ENCODE measurements around the gene SPIRE1.
"Not testable (repeated sequence)": the region's sequence is repeated elsewhere in the genome, so short reads cannot be mapped to it uniquely, and the experiment has no call there.

SPIRE1 gene

GRCh38 chr18:12552879-12553242, 105.0 kb downstream of the SPIRE1 start:
- no peak for DNase-seq (ENCODE audit: low spot score)

- not testable (repeated sequence) for DNase-seq (ENCODE audit: low spot score)
Observed at GRCh38 chr18:12551943-12552878, 105.7 kb downstream of the SPIRE1 start.

GRCh38 chr18:12551466-12551865, 106.4 kb downstream of the SPIRE1 start:
- not testable (repeated sequence) for DNase-seq (ENCODE audit: low spot score)

GRCh38 chr18:12543697-12544096, 114.2 kb downstream of the SPIRE1 start:
- DNase-seq (ENCODE audit: low spot score) = peak; percentile 49

GRCh38 chr18:12540751-12541150, 117.2 kb downstream of the SPIRE1 start:
- DNase-seq (ENCODE audit: low spot score) = no peak

- not testable (repeated sequence) for DNase-seq (ENCODE audit: low spot score)
Observed at GRCh38 chr18:12539158-12539557, 118.7 kb downstream of the SPIRE1 start.

- DNase-seq (ENCODE audit: low spot score) = no peak
Observed at GRCh38 chr18:12534820-12535219, 123.1 kb downstream of the SPIRE1 start.

- no peak for DNase-seq (ENCODE audit: low spot score)
Observed at GRCh38 chr18:12532661-12533060, 125.2 kb downstream of the SPIRE1 start.

GRCh38 chr18:12531749-12532148, 126.2 kb downstream of the SPIRE1 start:
- DNase-seq (ENCODE audit: low spot score) = no peak

GRCh38 chr18:12520442-12520992, 137.4 kb downstream of the SPIRE1 start:
- no peak for DNase-seq (ENCODE audit: low spot score)

- DNase-seq (ENCODE audit: low spot score) = no peak
Observed at GRCh38 chr18:12518832-12519531, 138.9 kb downstream of the SPIRE1 start.

- no peak for DNase-seq (ENCODE audit: low spot score)
Observed at GRCh38 chr18:12518326-12518725, 139.6 kb downstream of the SPIRE1 start.

GRCh38 chr18:12517142-12517825, 140.6 kb downstream of the SPIRE1 start:
- no peak for DNase-seq (ENCODE audit: low spot score)

GRCh38 chr18:12516049-12516630, 141.8 kb downstream of the SPIRE1 start:
- DNase-seq (ENCODE audit: low spot score) = no peak

GRCh38 chr18:12515550-12515949, 142.4 kb downstream of the SPIRE1 start:
- DNase-seq (ENCODE audit: low spot score) = no peak

- DNase-seq (ENCODE audit: low spot score) = no peak
Observed at GRCh38 chr18:12507007-12507406, 150.9 kb downstream of the SPIRE1 start.

GRCh38 chr18:12500986-12501385, 156.9 kb downstream of the SPIRE1 start:
- no peak for DNase-seq (ENCODE audit: low spot score)

GRCh38 chr18:12497839-12498238, 160.1 kb downstream of the SPIRE1 start:
- DNase-seq (ENCODE audit: low spot score) = no peak

- DNase-seq (ENCODE audit: low spot score) = no peak
Observed at GRCh38 chr18:12497296-12497695, 160.6 kb downstream of the SPIRE1 start.

- no peak for DNase-seq (ENCODE audit: low spot score)
Observed at GRCh38 chr18:12492907-12493306, 165.0 kb downstream of the SPIRE1 start.

GRCh38 chr18:12491611-12492435, 166.1 kb downstream of the SPIRE1 start:
- no peak for DNase-seq (ENCODE audit: low spot score)

Measured in activated CD4-positive, alpha-beta T cell treated with anti-CD3 and anti-CD28 coated beads, Interleukin-2, Interleukin-4, amounts not matched to agents 100 ng/mL and 50 ng/mL, durations not matched to agents 16 hours and 8 hours (primary cell).